Mammary epithelial cell (primary cell): ENCODE data around the gene C10orf105.

Experiments
- EZH2 ChIP-seq: IDR thresholded peaks from 2 replicates; pipeline ENCODE4 v1.6.1; 2012; ENCODE audit warnings: low read length, inconsistent platforms, borderline replicate concordance
- TF ChIP-seq, protein P1 (sequence below), 2 donors: IDR thresholded peaks in 1 of 2; conservative IDR thresholded peaks in 1 of 2; 2 replicates each; pipeline ENCODE4 v1.5.1; 2011 to 2012; ENCODE audit warnings: inconsistent platforms in 2 of 2, low read length in 2 of 2, mild to moderate bottlenecking in 2 of 2, control low read depth in 1 of 2, low read depth in 1 of 2; ENCODE audit not compliant: insufficient read depth in 1 of 2; ENCODE audit errors: extremely low read depth in 1 of 2

DNA sequence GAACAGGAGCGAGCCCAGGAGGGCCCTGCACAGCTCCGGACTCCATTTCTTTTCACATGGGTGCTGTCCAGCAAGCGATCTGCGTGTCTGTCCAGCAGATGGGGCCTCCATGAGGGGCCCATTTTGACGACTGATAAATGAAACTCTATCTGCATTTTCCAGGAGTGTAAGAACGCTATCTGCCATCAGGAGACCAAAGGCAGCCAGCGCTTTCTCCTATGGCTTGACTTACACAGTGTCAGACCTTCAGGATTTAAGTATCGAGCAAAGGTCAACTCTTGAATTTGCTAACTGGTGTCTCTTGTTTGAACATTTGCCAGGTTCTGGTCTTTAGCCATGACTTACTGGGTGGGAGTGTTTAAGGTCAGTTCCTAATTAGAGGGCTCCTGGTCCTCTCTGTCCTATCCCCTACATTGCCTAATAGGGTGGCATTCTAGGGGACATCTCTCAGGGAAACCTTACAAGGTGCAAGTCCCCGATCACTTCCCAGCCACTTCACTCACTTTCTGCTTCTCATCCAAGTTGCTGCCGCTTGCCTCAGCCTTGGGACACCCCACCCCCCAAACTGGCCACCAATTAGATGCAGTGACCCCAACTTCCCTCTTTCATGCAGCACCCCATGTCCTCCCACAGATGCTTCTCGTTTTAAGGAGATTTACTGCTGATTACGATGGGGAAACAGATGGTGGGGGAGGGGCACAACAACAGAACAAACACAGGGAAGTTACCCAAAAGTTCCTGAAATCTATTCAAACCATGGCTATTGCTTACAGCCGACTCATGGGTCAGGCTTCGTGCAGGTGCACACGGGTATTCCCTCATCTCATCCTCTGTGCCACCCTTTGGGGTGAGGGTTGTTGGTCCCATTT lies 33.7 kb upstream of the C10orf105 start:
- TF ChIP-seq, protein P1, sequence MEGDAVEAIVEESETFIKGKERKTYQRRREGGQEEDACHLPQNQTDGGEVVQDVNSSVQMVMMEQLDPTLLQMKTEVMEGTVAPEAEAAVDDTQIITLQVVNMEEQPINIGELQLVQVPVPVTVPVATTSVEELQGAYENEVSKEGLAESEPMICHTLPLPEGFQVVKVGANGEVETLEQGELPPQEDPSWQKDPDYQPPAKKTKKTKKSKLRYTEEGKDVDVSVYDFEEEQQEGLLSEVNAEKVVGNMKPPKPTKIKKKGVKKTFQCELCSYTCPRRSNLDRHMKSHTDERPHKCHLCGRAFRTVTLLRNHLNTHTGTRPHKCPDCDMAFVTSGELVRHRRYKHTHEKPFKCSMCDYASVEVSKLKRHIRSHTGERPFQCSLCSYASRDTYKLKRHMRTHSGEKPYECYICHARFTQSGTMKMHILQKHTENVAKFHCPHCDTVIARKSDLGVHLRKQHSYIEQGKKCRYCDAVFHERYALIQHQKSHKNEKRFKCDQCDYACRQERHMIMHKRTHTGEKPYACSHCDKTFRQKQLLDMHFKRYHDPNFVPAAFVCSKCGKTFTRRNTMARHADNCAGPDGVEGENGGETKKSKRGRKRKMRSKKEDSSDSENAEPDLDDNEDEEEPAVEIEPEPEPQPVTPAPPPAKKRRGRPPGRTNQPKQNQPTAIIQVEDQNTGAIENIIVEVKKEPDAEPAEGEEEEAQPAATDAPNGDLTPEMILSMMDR (conservative IDR thresholded peaks at IDR 0.05 in 1 of 2, IDR thresholded peaks at IDR 0.05 in 1 of 2; ENCODE audit: extremely low read depth in 1 of 2, insufficient read depth in 1 of 2, low read depth in 1 of 2, low read length in 2 of 2) = no peak
- no peak for TF ChIP-seq EZH2
